HG02973 (cell line): ENCODE data around the gene EIF5A.
A peak's percentile ranks its signal among the peaks of the same experiment; 100 is the strongest.
"Not testable (repeated sequence)": the region's sequence is repeated elsewhere in the genome, so short reads cannot be mapped to it uniquely, and the experiment has no call there.

Source experiments
- ATAC-seq: cut with Tn5 transposase; IDR thresholded peaks from one replicate; pipeline ENCODE4 v1.9.1; 2021; ENCODE audit warnings: moderate library complexity; ENCODE audit not compliant: unreplicated experiment

Gene EIF5A

DNA sequence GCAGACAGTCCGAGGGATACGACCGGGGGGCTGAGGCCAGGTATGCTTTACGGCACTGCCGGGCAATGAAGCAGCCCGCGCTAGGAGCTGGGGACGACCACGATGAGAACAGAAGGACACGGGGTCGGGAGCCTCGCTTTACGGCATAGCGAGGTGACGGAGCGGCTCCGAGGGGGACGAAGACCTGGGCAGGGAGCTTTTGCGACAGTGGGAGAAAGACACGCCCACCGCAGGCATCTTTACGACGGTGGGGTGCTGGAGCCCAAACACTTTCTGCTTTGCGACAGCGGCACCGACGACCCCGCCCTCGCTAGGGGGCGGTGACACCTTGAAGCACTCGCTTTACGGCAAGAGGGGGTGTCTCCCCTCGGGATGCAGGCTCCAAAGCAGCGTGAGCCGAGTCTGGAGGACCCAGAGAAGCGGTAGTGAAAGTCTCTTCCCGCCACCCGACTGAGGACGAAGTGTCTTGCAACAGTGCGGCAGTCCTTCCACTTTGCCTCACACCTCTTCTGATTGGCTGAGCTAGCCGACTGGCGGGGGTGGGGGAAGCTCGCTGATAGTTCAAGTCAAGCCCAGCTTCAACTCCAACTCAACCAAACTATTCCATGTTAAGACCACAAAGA lies 22.1 kb downstream of the EIF5A start:
- peak; percentile 58 for ATAC-seq

- peak; percentile 33 for ATAC-seq
Measured at GRCh38 chr17:7329997-7330637, 22.7 kb downstream of the EIF5A start.

DNA sequence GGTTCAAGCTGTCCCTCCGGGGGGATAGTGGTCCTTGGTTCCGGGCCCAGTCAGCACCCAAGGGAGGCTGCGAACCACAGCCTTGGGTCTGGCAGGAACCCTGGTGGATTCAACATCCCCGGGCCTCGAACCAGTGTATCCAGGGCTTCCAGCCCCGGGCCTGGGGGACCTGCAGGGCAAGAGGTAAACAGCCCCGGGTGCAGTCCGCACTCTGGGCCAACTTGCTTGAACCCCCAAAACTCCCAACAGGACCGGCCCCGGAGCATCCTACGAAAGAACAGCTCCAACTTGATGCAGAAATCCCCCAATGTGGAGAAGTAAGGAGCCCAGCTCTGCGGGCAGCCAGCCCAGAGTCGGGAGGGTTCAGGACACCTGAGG lies 23.2 kb downstream of the EIF5A start:
- ATAC-seq = no peak

DNA sequence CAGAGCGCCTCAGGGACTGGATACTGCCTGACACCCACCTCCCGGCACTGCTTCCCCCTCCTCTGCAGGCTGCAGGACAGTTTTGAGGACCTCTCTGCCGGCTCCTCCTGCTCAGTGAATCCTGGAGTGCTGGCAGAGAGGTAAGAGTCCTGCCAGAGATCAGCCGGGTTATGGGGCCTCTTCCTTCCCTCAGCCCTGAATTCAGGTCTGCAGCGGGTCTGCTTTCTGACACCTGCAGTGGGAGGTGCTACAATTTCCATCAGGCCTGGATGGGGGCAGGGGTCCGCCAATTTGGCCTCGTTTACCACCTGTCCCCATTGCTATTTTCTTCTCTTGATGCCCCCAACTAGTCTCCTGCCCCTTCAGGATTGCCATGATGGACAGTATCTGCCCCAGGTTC lies 24.7 kb downstream of the EIF5A start:
- ATAC-seq = no peak

GRCh38 chr17:7332600-7333069 lies 25.2 kb downstream of the EIF5A start:
- not testable (repeated sequence) for ATAC-seq

DNA sequence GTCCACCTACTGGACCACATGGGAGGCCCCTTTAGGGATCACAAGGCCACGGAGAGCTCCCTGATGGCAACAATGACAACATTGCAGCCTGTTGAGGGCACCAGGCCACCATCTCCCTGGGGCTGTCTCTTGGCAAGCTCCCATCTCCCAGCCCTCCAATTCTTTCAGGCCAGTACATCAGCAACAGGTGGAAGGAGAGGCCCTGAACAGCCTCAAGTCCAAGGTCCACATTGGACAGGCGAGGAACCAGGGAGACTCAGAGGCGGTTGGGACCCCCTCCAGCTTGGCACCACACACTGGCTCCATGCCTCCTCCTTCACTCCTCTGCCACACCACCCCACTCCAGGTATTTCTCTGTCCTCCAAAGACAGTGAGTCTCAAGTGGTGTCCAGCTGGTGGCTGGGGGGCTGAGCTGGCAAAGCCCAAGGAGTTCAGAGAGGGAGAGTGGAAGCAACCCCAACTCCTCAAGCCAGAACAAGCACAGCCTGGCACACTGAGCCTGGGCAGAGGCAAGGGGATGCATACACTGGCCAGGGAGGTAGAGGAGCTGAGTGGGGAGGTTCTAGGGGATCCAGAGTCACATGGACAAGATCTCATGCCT lies 27.6 kb downstream of the EIF5A start:
- no peak for ATAC-seq

DNA sequence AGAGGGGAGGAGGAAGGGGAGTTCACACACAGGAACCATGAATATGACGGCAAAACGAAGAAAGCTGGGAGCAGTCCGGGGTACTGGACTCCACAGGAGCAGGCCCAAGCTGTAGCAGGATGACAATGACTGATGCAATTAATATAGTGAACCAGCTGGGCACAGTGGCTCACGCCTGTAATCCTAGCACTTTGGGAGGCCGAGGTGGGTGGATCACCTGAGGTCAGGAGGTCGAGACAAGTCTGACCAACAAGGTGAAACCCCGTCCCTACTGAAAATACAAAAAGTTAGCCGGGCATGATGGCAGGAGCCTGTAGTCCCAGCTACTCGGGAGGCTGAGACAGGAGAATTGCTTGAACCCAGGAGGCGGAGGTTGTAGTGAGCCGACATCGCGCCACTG lies 28.3 kb downstream of the EIF5A start:
- not testable (repeated sequence) for ATAC-seq

GRCh38 chr17:7336240-7337175 lies 29.1 kb downstream of the EIF5A start, which contains the start of gene ACAP1:
Gene ACAP1 (plus strand): TSS chr17:7336529. CDS start chr17:7336735, 206 bp downstream.
- peak; percentile 62 for ATAC-seq

- ATAC-seq = not testable (repeated sequence)
Measured at GRCh38 chr17:7337600-7337999, 30.2 kb downstream of the EIF5A start.

DNA sequence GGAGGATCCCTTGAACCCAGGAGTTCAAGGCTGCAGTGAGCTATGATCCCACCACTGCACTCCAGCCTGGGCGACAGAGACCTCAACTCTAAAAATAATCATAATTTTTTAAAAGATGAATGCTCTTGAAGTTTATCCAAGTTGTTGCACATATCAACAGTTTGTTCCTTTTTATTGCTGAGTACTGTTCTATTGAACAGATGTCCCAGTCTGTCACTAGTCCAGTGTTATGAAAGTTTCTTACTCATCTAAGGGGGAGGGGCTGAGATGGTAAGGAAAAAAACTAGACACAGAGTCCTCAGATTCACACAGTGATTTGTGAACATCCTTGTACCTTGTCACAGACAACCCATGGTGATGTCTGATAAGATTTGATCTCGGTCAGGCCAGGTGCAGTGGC lies 32.8 kb downstream of the EIF5A start:
- no peak for ATAC-seq

- ATAC-seq = no peak
Measured at GRCh38 chr17:7341842-7342241, 34.4 kb downstream of the EIF5A start.

GRCh38 chr17:7343250-7343649 lies 35.8 kb downstream of the EIF5A start:
- ATAC-seq = no peak

- ATAC-seq = no peak
Measured at GRCh38 chr17:7346761-7347614, 39.6 kb downstream of the EIF5A start.

- no peak for ATAC-seq
Measured at GRCh38 chr17:7347630-7348477, 40.4 kb downstream of the EIF5A start.

DNA sequence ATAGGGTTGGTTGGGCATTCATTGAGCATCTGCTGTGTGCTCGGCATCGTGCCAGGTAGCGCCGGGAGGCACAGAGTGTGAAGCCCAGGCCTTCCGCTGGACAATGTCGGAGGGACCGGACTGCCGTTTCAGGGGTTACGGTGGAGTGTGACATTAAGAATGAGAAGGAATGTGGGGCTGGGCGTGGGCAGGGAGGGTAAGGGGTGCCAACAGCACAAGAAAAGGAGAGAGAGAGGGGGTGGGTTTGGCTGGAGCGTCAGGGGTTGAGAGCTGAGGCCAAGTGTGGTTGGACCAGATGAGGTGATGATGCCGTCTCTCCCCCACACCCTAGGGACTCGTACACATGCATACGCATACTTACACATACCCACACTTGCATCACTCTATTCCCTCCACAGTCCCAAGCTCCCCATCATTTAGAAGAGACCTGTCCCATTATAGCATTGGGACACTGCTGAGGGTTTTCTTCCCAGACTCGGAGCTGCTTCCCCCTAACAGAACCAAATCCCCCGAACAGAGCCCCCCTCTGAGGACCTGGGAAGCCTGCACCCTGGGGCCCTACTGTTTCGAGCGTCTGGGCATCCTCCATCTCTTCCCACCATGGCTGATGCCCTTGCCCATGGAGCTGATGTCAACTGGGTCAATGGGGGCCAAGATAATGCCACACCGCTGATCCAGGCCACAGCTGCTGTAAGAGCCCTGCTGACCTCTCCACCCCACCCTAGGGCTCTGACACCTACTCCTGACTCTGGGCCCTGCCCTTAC lies 41.2 kb downstream of the EIF5A start:
- ATAC-seq = no peak

GRCh38 chr17:7351665-7352502 lies 44.5 kb downstream of the EIF5A start, which contains the start of gene KCTD11:
Gene KCTD11 (plus strand): TSS chr17:7352162.
- ATAC-seq = peak; percentile 44

DNA sequence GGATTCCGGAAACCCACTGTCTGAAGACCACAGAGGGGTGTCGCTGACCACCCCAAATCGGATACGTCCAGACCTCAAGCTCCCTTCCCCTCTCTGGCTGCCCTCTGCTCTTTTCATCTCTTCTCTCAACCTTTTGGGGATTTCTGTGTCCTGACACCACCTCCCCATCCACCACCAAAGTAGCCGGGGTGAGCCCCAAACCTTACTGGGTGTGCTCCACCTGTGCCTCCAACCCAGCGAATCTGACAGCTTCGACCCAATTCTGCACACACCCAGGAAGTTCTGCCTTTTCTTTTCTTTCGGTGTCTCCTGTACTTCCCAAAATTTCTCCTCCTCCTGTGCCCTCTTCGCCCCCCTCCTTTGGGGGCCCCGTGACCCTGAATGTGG lies 45.1 kb downstream of the EIF5A start:
- ATAC-seq = no peak
